UCSD-AML1 (cell line): ENCODE results near the gene SLITRK3.

Source experiments
- DNase-seq: peaks from one replicate; lab custom pipeline; 2025; ENCODE audit not compliant: unreplicated experiment; lab: John Stamatoyannopoulos, UW

Gene SLITRK3

DNA sequence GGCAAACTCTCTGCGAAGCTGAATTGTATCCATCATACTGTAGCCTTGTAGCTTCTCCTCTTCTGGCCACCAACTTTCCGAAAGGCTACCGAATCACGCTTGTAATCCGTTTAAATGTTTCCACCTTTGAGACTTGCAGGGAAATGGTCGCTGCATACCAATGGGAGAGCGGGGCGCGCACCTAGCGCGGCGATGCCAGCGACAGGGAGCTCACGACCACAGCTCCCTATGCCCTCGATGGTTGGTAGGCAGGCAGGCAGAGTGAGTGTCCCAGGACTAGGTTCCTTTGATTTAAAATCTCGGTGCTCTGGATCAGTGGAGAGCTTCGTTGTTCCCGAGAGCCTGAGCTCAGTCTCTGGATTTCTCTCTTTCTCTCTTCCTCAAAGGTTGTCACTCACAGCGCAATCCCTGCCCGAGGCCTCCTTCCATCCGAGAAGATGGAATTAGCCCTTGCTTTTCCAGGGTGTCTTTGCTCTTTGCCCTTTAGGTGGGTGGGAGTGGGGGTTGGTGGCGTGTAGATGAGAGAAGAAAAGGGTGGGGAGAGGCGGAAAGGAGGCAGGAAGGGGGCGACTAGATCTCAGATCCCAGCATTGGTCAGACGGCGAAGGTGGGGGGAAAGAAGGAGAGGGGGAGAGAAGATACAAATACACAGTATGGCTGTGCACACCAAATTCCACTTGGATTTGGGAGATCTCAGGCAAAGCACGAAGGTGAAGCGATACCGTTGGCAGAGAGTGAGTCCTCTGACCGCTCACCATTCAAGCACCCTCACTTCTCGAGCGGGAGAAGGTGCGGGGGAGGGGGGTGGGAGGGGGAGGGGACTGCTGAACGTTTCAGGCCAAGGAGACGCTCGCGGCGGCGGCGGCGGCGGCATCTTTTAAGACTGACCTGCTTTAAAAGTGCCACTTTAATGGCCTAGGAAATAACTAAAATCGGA, at the start of gene SLITRK3:
TSS of gene SLITRK3 (minus strand) at position 745 of the 937 bp plus-strand sequence. CDS start 5,554 bp downstream, outside the sequence.
- DNase-seq = no peak

GRCh38 chr3:165243597-165243996, 47.4 kb upstream of the SLITRK3 start:
- no peak for DNase-seq

DNA sequence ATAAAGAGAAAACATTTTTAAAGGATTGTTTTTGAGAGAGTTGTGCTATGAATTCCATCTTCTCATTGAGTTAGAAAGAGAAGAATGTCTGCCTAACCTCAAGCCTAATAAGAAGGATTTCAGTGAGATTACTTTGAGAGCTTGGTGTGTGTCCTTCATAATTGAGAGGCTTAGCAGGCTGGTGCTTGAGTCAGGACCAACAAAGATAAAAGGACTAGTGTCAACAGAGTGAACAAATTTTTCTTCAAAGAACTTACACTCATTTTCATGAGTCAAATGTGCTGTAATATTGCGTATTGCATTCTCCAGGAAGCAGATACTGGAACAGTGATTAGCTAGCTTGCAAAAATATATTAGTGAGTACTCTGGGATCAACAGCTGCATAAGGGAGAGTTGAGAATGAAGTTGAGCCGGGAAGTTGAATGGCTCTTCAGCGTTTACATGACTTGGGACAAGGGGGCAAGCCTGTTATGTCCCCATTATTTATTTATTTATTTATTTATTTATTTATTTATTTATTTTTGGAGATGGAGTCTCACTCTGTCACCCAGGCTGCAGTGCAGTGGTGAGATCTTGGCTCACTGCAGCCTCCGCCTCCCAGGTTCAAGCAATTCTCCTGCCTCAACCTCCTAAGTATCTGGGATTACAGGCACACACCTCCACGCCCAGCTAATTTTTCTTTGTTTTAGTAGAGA, 37.5 kb upstream of the SLITRK3 start:
- no peak for DNase-seq

GRCh38 chr3:165225604-165226003, 29.4 kb upstream of the SLITRK3 start:
- no peak for DNase-seq

DNA sequence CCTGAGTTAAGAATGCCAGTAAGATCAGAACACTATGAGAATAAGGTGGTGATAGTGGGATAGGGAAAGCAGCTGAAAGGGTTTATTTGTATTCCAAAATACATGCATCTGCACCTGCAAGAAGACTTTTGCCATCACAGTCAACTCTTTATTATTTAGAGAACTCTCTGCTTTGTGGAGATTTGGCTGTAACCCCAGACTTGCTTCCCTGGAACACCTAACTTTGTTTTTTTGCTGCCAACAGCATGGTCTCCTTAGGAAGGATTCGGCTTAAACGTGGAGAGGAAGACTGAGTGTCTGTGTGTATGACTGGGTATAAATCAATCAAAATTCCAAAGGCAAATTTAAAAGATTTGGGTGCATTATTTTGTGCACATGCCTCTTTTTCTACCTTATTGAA, 21.6 kb upstream of the SLITRK3 start:
- DNase-seq = no peak

- DNase-seq = no peak
Observed at GRCh38 chr3:165212580-165212979, 16.4 kb upstream of the SLITRK3 start.

DNA sequence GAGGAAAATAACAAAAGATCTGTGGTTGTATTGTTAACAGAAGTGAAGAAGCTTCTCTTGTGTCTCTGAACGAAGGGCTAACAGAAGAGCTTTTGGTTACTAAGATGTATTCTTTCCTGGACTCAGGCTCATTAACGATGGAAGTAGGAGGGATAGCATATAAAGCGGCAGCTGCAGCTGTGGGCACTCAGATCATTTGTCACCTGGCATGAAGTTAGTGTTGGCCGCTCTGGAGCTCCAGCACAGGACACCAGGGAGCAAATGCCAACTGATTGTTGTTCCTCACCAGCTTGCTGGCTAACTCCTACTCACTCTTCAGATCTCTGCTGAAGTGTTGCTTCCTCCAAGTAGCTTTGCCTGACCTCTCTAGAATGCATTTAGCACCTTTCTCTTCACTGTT, 15.5 kb upstream of the SLITRK3 start:
- DNase-seq = no peak

- no peak for DNase-seq
Observed at GRCh38 chr3:165210727-165211126, 14.5 kb upstream of the SLITRK3 start.

DNA sequence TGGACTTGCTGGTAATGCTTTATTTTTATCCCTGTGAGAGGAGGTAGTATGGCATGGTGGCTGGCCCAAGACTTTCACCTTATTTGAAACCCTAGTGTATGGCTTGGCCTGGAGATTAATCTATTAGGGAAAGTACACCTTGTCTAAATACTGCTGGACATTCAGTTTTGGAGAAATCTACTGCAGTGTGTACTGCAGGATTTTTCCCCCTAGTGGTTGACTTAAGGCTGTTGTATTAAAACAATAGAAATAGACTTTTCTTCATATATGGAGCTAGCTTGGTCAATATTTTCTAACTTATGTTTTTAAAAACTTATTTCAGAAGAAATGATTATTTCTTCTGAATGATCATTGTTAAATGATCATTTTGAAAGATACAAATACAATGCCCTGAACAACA, 13.9 kb upstream of the SLITRK3 start:
- DNase-seq = no peak

GRCh38 chr3:165206454-165207266, 10.5 kb upstream of the SLITRK3 start:
- peak; percentile 58 for DNase-seq

- no peak for DNase-seq
Observed at GRCh38 chr3:165204445-165204844, 8.3 kb upstream of the SLITRK3 start.

- no peak for DNase-seq
Observed at GRCh38 chr3:165202995-165203394, 6.8 kb upstream of the SLITRK3 start.

DNA sequence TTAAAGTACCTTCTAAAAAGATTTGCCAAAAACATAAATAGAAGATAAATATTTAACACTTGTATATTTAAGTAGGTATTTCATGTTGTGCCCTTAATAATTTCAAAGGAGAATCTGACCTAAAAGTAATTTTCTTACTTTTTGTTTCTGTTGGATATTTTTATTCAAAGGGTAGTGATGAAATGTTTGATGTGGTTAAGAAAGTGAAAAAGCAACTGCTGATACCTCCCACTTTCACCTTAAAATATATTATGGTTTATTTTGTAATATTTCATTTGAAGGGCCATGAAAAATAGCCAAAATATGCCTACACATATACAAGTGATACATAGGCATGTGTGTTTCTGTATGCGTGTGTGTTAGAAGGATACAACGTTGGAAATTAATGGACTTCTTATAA, 5.8 kb upstream of the SLITRK3 start:
- no peak for DNase-seq

GRCh38 chr3:165197481-165197800, 1.3 kb upstream of the SLITRK3 start:
- no peak for DNase-seq

DNA sequence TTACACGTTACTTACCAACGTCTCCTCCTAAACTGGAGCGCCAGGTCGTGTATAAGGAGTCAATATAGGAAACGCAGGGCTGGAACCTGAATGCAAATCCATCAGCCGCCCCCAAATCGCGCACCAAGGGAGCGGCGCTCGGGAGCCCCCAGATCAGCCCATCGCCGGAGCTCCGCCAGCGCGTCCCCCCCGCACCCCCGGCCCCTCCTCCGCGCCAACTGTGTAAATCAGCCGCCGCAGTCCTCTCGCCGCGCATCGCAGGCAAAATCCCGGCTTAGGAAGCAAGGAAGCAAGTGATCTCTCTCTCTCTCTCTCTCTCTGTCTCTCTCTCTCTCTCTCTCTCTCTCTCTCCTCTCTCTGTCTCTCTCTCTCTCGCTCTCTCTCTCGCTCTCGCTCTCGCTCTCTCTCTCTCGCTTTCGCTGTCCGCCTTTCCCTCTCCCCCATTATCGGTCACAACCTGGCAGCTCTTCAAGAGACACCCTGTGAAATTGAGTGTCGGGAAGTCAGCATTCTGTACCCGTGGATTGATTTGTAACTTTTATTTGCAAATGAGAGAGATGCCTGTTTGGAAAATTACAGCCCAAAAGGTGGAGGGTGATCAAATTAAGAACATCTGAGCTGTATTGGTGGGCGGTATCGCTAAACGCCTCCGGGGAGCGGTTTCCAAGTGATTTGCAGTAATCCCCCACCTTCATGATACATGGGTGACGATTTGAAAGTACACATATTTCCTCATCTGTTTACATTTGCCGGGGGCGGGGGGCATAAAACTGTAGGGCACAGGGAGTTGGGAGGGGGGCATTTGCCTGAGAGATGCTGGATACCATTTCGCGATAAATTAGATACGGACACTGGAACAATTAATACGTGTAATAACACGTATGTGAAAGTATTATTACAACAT, 645 bp upstream of the SLITRK3 start:
- DNase-seq = no peak

DNA sequence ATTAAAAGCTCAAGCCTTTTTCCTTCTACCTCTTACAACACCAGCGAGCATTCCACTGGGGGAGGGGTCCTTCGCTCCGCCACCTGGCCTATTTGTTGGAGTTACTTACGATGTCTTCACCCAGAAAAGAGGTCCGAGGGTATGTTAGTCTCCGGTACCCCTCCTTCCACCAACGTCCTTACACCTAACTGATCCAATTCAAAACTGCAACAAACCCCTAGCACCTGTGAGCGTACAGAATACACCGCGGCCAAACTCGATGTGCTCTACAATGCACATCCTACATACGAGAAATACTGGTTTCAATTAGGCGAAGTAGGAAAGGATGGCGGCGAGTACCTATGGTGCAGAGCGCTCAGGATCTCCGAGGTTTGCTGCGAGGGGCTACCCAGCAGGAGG, 944 bp downstream of the SLITRK3 start:
- DNase-seq = no peak

DNA sequence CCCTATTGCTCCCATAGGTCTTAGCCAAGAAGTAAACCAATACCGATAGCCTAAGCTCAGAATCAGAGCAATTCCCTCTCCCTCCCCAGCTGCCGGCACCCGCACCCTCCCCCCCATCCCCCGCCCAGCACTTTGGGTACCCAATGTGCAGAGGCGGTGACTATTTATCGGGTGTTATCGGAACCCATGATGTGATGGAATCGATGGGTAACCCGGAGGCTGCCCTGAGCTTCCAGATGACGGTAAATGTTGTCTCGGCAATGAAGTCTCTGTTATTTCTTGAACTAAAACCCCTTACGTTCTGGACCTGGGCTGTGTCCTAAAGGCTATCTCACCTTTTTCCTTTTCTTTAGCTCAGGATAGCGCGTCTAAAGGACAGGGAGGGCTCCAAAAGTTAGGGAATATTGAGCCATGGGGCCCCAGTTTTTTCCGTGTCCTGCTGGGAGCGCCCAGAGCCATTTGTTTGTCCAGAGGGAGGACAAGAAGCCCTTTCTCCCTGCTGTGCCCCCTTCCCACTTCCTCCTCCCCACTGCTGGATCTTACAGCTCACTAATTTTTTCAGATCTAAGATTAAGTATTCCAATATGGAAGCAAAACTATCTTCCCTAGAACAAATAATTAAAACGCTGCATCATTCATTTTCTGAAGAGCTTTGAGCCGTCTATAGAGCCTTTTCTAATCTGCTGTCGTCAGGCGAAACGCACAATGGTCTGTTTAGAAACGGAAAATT, 1.5 kb downstream of the SLITRK3 start:
- no peak for DNase-seq

- no peak for DNase-seq
Observed at GRCh38 chr3:165193366-165194254, 2.6 kb downstream of the SLITRK3 start.
